HepG2 (cell line): ENCODE data around the gene SIGLEC1. TPM values are rescaled to one million over a fixed set of nuclear protein-coding genes. Genes with fewer than 3 reads are reported as not detected.

Experiments used
- ATRX ChIP-seq: sonication (generic); formaldehyde crosslinking; IDR thresholded peaks from 2 replicates; pipeline ENCODE4 v1.4.0; 2020; ENCODE audit warnings: missing genetic modification reagents, borderline replicate concordance
- CHCHD3 ChIP-seq: sonication (generic); formaldehyde crosslinking; IDR thresholded peaks from 2 replicates; pipeline ENCODE4 v1.8.0; 2022; ENCODE audit warnings: mild to moderate bottlenecking, missing genetic modification reagents, moderate library complexity
- FOXJ3 ChIP-seq: sonication (generic); formaldehyde crosslinking; IDR thresholded peaks from 2 replicates; pipeline ENCODE4 v1.4.0; 2020; ENCODE audit warnings: missing genetic modification reagents, mild to moderate bottlenecking, borderline replicate concordance
- GZF1 ChIP-seq: sonication (generic); formaldehyde crosslinking; IDR thresholded peaks from 2 replicates; pipeline ENCODE4 v1.5.1; 2020; ENCODE audit warnings: mild to moderate bottlenecking, missing genetic modification reagents
- HOXD1 ChIP-seq: sonication (generic); formaldehyde crosslinking; IDR thresholded peaks from 2 replicates; pipeline ENCODE4 v1.5.0; 2020; ENCODE audit warnings: missing genetic modification reagents
- MED1 ChIP-seq: sonication (generic); formaldehyde crosslinking; IDR thresholded peaks from 2 replicates; pipeline ENCODE4 v1.4.0; 2020; ENCODE audit warnings: missing genetic modification reagents
- NCOA2 ChIP-seq: sonication (generic); formaldehyde crosslinking; IDR thresholded peaks from 2 replicates; pipeline ENCODE4 v1.8.0; 2022; ENCODE audit warnings: inconsistent platforms
- NFRKB ChIP-seq: fragments of 450-650 bp; IDR thresholded peaks from 2 replicates; pipeline ENCODE4 v1.6.1; 2017
- NR3C1 ChIP-seq: sonication (generic); formaldehyde crosslinking; IDR thresholded peaks from 2 replicates; pipeline ENCODE4 v1.4.0; 2020; ENCODE audit warnings: missing genetic modification reagents
- NRL ChIP-seq: sonication (generic); formaldehyde crosslinking; IDR thresholded peaks from 2 replicates; pipeline ENCODE4 v1.5.0; 2020; ENCODE audit warnings: missing genetic modification reagents, mild to moderate bottlenecking, moderate library complexity, borderline replicate concordance
- RAD51 ChIP-seq: fragments of 450-650 bp; IDR thresholded peaks from 2 replicates; pipeline ENCODE4 v1.6.1; 2016; ENCODE audit warnings: borderline replicate concordance
- RARG ChIP-seq: sonication (generic); formaldehyde crosslinking; IDR thresholded peaks from 2 replicates; pipeline ENCODE4 v1.4.0; 2020; ENCODE audit warnings: low read depth, mild to moderate bottlenecking, missing genetic modification reagents
- RBAK ChIP-seq: sonication (generic); formaldehyde crosslinking; IDR thresholded peaks from 2 replicates; pipeline ENCODE4 v1.5.1; 2020; ENCODE audit warnings: mild to moderate bottlenecking, missing genetic modification reagents
- RFX5 ChIP-seq: IDR thresholded peaks from 2 replicates; pipeline ENCODE4 v1.6.1; 2011; ENCODE audit warnings: low read depth, low read length, improper control_type of control experiment
- SMC3 ChIP-seq: IDR thresholded peaks from 2 replicates; pipeline ENCODE4 v1.6.1; 2011; ENCODE audit warnings: low read length, improper control_type of control experiment
- SNRNP70 ChIP-seq: fragments of 200-400 bp; formaldehyde crosslinking; IDR thresholded peaks from 2 replicates; pipeline ENCODE4 v1.6.1; 2017; ENCODE audit warnings: mild to moderate bottlenecking, low read depth, low read length, moderate library complexity
- SP140L ChIP-seq: sonication (generic); formaldehyde crosslinking; IDR thresholded peaks from 2 replicates; pipeline ENCODE4 v1.4.0; 2020; ENCODE audit warnings: missing genetic modification reagents, borderline replicate concordance
- SRF ChIP-seq: IDR thresholded peaks from 2 replicates; pipeline ENCODE4 v1.6.1; 2011; ENCODE audit warnings: mild to moderate bottlenecking, low read depth, low read length, moderate library complexity
- TOE1 ChIP-seq: sonication (generic); formaldehyde crosslinking; IDR thresholded peaks from 2 replicates; pipeline ENCODE4 v1.4.0; 2020; ENCODE audit warnings: mild to moderate bottlenecking, missing genetic modification reagents
- YEATS2 ChIP-seq: sonication (generic); formaldehyde crosslinking; IDR thresholded peaks from 2 replicates; pipeline ENCODE4 v1.4.0; 2020; ENCODE audit warnings: missing genetic modification reagents, borderline replicate concordance
- ZNF230 ChIP-seq: sonication (generic); formaldehyde crosslinking; IDR thresholded peaks from 2 replicates; pipeline ENCODE4 v1.4.0; 2020; ENCODE audit warnings: mild to moderate bottlenecking, missing genetic modification reagents
- ZNF264 ChIP-seq: sonication (generic); formaldehyde crosslinking; IDR thresholded peaks from 2 replicates; pipeline ENCODE4 v1.4.0; 2020; ENCODE audit warnings: missing genetic modification reagents
- ZNF670 ChIP-seq: sonication (generic); formaldehyde crosslinking; IDR thresholded peaks from 2 replicates; pipeline ENCODE4 v1.8.0; 2022; ENCODE audit warnings: mild to moderate bottlenecking, missing genetic modification reagents, borderline replicate concordance
- ZNF75D ChIP-seq: sonication (generic); formaldehyde crosslinking; IDR thresholded peaks from 2 replicates; pipeline ENCODE4 v1.8.1; 2023; ENCODE audit warnings: missing genetic modification reagents, mild to moderate bottlenecking, borderline replicate concordance
- ZNF83 ChIP-seq: sonication (generic); formaldehyde crosslinking; IDR thresholded peaks from 2 replicates; pipeline ENCODE4 v1.4.0; 2020; ENCODE audit warnings: missing genetic modification reagents, mild to moderate bottlenecking, borderline replicate concordance
- polyA plus RNA-seq, 8 experiments: library from polyadenylated mRNA; depleted of rRNA in 3 of 8; stranded (reverse) in 7 of 8; unstranded in 1 of 8; fragments of >200 nt; fragmentation: Illumina TruSeq in 4 of 8; extraction: Trizol in 4 of 8; gene quantifications; 2 replicates each; pipeline versions ENCODE4 v1.2.1 to v1.2.3, GENCODE V29; 2011 to 2016; ENCODE audit warnings: low read depth in 4 of 8, missing spikeins in 1 of 8, mixed read lengths in 1 of 8; ENCODE audit not compliant: insufficient read depth in 1 of 8
- total RNA-seq, 5 experiments: library from RNA; depleted of rRNA; stranded (reverse); fragments of >200 nt; fragmentation: Illumina TruSeq; extraction: Trizol; gene quantifications; 2 replicates each; pipeline ENCODE4 v1.2.3, GENCODE V29; 2016; ENCODE audit warnings: low read depth in 1 of 5
- TF ChIP-seq, protein P1 (sequence below): sonication (generic); formaldehyde crosslinking; IDR thresholded peaks from 2 replicates; pipeline ENCODE4 v1.4.0; 2020; ENCODE audit warnings: mild to moderate bottlenecking, missing genetic modification reagents
- TF ChIP-seq, protein P2 (sequence below): sonication (generic); formaldehyde crosslinking; IDR thresholded peaks from 2 replicates; pipeline ENCODE4 v1.5.0; 2020; ENCODE audit warnings: missing genetic modification reagents
- TF ChIP-seq, protein P3 (sequence below): sonication (generic); formaldehyde crosslinking; IDR thresholded peaks from 2 replicates; pipeline ENCODE4 v1.4.0; 2020; ENCODE audit warnings: low read depth, missing genetic modification reagents

The SIGLEC1 gene
- total and polyA plus RNA-seq, 2 of the 13 experiments (the other 11 are each of a cell fraction or from before 2014, with no cell fraction given), result 0.01 TPM; not detected in 1

DNA sequence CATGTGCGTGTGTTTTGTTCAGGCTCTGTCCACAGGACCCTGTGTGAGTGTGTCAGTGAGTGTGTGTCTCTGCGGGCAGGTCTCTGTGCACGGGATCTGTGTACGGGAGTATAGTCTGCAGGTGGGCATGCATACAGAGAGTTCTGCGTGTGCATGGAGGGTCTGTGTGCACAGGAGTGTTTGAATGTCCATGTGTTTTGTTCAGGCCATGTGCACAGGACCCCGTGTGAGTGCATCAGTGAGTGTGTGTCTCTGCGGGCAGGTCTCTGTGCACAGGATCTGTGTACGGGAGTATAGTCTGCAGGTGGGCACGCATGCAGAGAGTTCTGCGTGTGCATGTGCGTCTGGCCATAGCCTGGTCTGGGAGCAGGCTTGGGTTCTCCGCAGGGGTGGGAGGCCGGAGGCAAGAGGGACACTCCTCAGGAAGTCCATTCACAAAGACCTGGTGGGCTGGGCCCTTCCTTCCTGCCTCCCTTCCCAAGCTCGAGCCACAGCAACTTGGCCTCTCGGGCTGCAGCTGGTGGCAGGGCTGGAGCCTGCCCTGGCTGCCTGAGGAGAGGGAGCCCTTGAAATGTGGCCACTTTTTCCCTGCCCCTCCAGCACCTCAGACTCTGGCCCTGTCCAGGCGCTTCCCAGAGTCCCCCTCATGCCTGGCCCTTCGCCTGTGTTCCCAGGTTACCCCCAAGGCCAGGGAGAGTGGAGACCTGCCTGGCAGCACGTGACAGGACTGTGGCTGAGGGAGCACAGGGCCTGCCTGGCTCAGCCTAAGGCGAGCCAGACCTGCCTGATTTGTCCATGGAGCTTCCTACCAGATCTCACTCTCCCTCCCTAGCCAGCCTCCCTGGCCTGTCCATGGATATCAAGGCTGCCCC lies 26.9 kb upstream of the SIGLEC1 start (continued):
- TF ChIP-seq, protein P1, sequence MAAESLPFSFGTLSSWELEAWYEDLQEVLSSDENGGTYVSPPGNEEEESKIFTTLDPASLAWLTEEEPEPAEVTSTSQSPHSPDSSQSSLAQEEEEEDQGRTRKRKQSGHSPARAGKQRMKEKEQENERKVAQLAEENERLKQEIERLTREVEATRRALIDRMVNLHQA (CRISPR knock-in tag), result no peak
- TF ChIP-seq FOXJ3 (CRISPR knock-in tag), result no peak
- TF ChIP-seq NR3C1, result no peak
- no peak for TF ChIP-seq ZNF75D (CRISPR knock-in tag)
- no peak for TF ChIP-seq ATRX
- TF ChIP-seq SNRNP70, result no peak
- TF ChIP-seq ZNF230 (CRISPR knock-in tag), result no peak
- TF ChIP-seq HOXD1 (CRISPR knock-in tag), result no peak
- no peak for TF ChIP-seq RARG
- TF ChIP-seq GZF1, result no peak
- TF ChIP-seq MED1, result peak; percentile 26; the same call in 1 of the 2 replicates
- no peak; the same call in 1 of the 2 replicates for TF ChIP-seq RAD51
- TF ChIP-seq SRF, result no peak
- TF ChIP-seq, protein P2, sequence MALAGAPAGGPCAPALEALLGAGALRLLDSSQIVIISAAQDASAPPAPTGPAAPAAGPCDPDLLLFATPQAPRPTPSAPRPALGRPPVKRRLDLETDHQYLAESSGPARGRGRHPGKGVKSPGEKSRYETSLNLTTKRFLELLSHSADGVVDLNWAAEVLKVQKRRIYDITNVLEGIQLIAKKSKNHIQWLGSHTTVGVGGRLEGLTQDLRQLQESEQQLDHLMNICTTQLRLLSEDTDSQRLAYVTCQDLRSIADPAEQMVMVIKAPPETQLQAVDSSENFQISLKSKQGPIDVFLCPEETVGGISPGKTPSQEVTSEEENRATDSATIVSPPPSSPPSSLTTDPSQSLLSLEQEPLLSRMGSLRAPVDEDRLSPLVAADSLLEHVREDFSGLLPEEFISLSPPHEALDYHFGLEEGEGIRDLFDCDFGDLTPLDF (CRISPR knock-in tag), result no peak
- TF ChIP-seq TOE1 (CRISPR knock-in tag), result no peak
- TF ChIP-seq ZNF83 (CRISPR knock-in tag), result 0 out of 2 replicates have a peak, but pooled peaks have one; percentile 83
- TF ChIP-seq RBAK (CRISPR knock-in tag), result no peak
- peak; percentile 90 for TF ChIP-seq RFX5
- TF ChIP-seq NFRKB, result no peak
- peak; percentile 17; the same call in 1 of the 2 replicates for TF ChIP-seq NCOA2 (CRISPR knock-in tag)
- no peak for TF ChIP-seq SMC3
- TF ChIP-seq, protein P3, sequence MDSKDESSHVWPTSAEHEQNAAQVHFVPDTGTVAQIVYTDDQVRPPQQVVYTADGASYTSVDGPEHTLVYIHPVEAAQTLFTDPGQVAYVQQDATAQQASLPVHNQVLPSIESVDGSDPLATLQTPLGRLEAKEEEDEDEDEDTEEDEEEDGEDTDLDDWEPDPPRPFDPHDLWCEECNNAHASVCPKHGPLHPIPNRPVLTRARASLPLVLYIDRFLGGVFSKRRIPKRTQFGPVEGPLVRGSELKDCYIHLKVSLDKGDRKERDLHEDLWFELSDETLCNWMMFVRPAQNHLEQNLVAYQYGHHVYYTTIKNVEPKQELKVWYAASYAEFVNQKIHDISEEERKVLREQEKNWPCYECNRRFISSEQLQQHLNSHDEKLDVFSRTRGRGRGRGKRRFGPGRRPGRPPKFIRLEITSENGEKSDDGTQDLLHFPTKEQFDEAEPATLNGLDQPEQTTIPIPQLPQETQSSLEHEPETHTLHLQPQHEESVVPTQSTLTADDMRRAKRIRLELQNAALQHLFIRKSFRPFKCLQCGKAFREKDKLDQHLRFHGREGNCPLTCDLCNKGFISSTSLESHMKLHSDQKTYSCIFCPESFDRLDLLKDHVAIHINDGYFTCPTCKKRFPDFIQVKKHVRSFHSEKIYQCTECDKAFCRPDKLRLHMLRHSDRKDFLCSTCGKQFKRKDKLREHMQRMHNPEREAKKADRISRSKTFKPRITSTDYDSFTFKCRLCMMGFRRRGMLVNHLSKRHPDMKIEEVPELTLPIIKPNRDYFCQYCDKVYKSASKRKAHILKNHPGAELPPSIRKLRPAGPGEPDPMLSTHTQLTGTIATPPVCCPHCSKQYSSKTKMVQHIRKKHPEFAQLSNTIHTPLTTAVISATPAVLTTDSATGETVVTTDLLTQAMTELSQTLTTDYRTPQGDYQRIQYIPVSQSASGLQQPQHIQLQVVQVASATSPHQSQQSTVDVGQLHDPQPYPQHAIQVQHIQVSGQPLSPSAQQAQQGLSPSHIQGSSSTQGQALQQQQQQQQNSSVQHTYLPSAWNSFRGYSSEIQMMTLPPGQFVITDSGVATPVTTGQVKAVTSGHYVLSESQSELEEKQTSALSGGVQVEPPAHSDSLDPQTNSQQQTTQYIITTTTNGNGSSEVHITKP (CRISPR knock-in tag), result no peak
- no peak for TF ChIP-seq NRL
- no peak for TF ChIP-seq ZNF264
- TF ChIP-seq SP140L (CRISPR knock-in tag), result no peak
- TF ChIP-seq YEATS2 (CRISPR knock-in tag), result no peak
- no peak for TF ChIP-seq CHCHD3 (CRISPR knock-in tag)
- TF ChIP-seq ZNF670 (CRISPR knock-in tag), result no peak
